ENCODE measurements around the gene SLC17A9. TPM values are rescaled to one million over a fixed set of nuclear protein-coding genes. Genes with fewer than 3 reads are reported as not detected.

SLC17A9 gene
- total and polyA plus RNA-seq, 7 experiments from 2014 or later = 0.44 to 12.6 (median 3.5) TPM

- Histone ChIP-seq H3K9me3 (ENCODE audit: control insufficient read depth in 2 of 3, low read length in 3 of 3) (no peaks in the 10 kb centered on the region), H3K27me3 (ENCODE audit: control insufficient read depth in 2 of 2, insufficient read depth in 2 of 2, low read length in 2 of 2) (no peaks in the 10 kb centered on the region), H3K27ac (ENCODE audit: low read depth, low read length) (no peak overlapping the region), H3K4me1 (ENCODE audit: control insufficient read depth in 2 of 2, insufficient read depth in 2 of 2, low read length in 2 of 2) (no peaks in the 10 kb centered on the region), H3K4me3 (ENCODE audit: low read length) (no peak overlapping the region), H3K36me3 (ENCODE audit: control insufficient read depth in 2 of 3, insufficient read depth in 3 of 3, low read length in 3 of 3) (peaks cover 12 to 88% (median 19%) of the 10 kb centered on the region in 3 experiments)
- DNase-seq = no peak
- no peaks in the 10 kb centered on the region for H3K27me3 Mint-ChIP-seq
- H3K4me3 Mint-ChIP-seq = no peak overlapping the region
- H3K4me1 Mint-ChIP-seq = peaks cover 11 to 37% (median 26%) of the 10 kb centered on the region in 7 donors
- H3K36me3 Mint-ChIP-seq = peaks cover 23 to 62% (median 41%) of the 10 kb centered on the region in 5 donors
- POLR2A ChIA-PET = interaction anchor here (0.6 kb wide), 1 partner anchor 8 kb away, joined by 3 read pairs; no protein-coding TSS in a partner anchor
- intact Hi-C loops (cut with micrococcal nuclease) = no loop called here
- H3K9me3 Mint-ChIP-seq = peaks cover 0 to 3% (median 0%) of the 10 kb centered on the region in 11 donors
- no peak for ATAC-seq
- no peak overlapping the region for H3K27ac Mint-ChIP-seq
- CTCF ChIA-PET = no interaction called here
Observed at GRCh38 chr20:62945771-62946339, 6.7 kb upstream of the SLC17A9 start.

GRCh38 chr20:62946918-62947317 is 5.6 kb upstream of the SLC17A9 start:
- ChIA-PET POLR2A (no interaction called here), CTCF (no interaction called here)
- Histone ChIP-seq H3K27me3 (ENCODE audit: control insufficient read depth in 2 of 2, insufficient read depth in 2 of 2, low read length in 2 of 2) (no peaks in the 10 kb centered on the region), H3K36me3 (ENCODE audit: control insufficient read depth in 2 of 3, insufficient read depth in 3 of 3, low read length in 3 of 3) (peaks cover 12 to 80% (median 19%) of the 10 kb centered on the region in 3 experiments), H3K27ac (ENCODE audit: low read depth, low read length) (no peak overlapping the region), H3K9me3 (ENCODE audit: control insufficient read depth in 2 of 3, low read length in 3 of 3) (no peaks in the 10 kb centered on the region), H3K4me3 (ENCODE audit: low read length) (no peak overlapping the region), H3K4me1 (ENCODE audit: control insufficient read depth in 2 of 2, insufficient read depth in 2 of 2, low read length in 2 of 2) (peaks cover 0 to 5% of the 10 kb centered on the region in 2 donors)
- DNase-seq = no peak
- Mint-ChIP-seq H3K27me3 (no peaks in the 10 kb centered on the region), H3K9me3 (peaks cover 0 to 3% (median 0%) of the 10 kb centered on the region in 11 donors), H3K4me3 (no peak overlapping the region), H3K4me1 (peaks cover 8 to 32% (median 20%) of the 10 kb centered on the region in 7 donors), H3K36me3 (peaks cover 16 to 56% (median 33%) of the 10 kb centered on the region in 5 donors), H3K27ac (peak overlapping the region in 1 of 9 donors; percentile 47)
- ATAC-seq = no peak
- intact Hi-C loops (cut with micrococcal nuclease) = no loop called here

- H3K4me1 Mint-ChIP-seq = peaks cover 10 to 28% (median 20%) of the 10 kb centered on the region in 7 donors
- POLR2A ChIA-PET = interaction anchor here (0.6 to 1.1 kb wide), 2 partner anchors 29 to 562 kb away, joined by 5 read pairs; no protein-coding TSS in a partner anchor
- Histone ChIP-seq H3K4me1 (ENCODE audit: control insufficient read depth in 2 of 2, insufficient read depth in 2 of 2, low read length in 2 of 2) (peaks cover 0 to 12% of the 10 kb centered on the region in 2 donors), H3K36me3 (ENCODE audit: control insufficient read depth in 2 of 3, insufficient read depth in 3 of 3, low read length in 3 of 3) (peaks cover 12 to 76% (median 19%) of the 10 kb centered on the region in 3 experiments), H3K27me3 (ENCODE audit: control insufficient read depth in 2 of 2, insufficient read depth in 2 of 2, low read length in 2 of 2) (no peaks in the 10 kb centered on the region), H3K9me3 (ENCODE audit: control insufficient read depth in 2 of 3, low read length in 3 of 3) (no peaks in the 10 kb centered on the region), H3K4me3 (ENCODE audit: low read length) (no peak overlapping the region), H3K27ac (ENCODE audit: low read depth, low read length) (no peak overlapping the region)
- H3K4me3 Mint-ChIP-seq = no peak overlapping the region
- peak overlapping the region in 2 of 9 donors; percentile 12 to 47 for H3K27ac Mint-ChIP-seq
- peaks cover 0 to 3% (median 0%) of the 10 kb centered on the region in 11 donors for H3K9me3 Mint-ChIP-seq
- no peaks in the 10 kb centered on the region for H3K27me3 Mint-ChIP-seq
- peaks cover 16 to 56% (median 32%) of the 10 kb centered on the region in 5 donors for H3K36me3 Mint-ChIP-seq
- CTCF ChIA-PET = interaction anchor here (0.7 kb wide), 1 partner anchor 45 kb away, joined by 3 read pairs; no protein-coding TSS in a partner anchor
- no peak for ATAC-seq
- intact Hi-C loops (cut with micrococcal nuclease) = no loop called here
- no peak for DNase-seq
Observed at GRCh38 chr20:62947532-62948300, 4.8 kb upstream of the SLC17A9 start.

GRCh38 chr20:62949153-62949821 is 3.2 kb upstream of the SLC17A9 start:
- ATAC-seq (no peak), DNase-seq (no peak)
- H3K27ac Mint-ChIP-seq = peak overlapping the region in 2 of 9 donors; percentile 61 to 71
- no peak overlapping the region for H3K4me3 Mint-ChIP-seq
- H3K27ac ChIP-seq (ENCODE audit: low read depth, low read length) = no peak overlapping the region
- H3K27me3 Mint-ChIP-seq = no peaks in the 10 kb centered on the region
- peaks cover 15 to 53% (median 29%) of the 10 kb centered on the region in 5 donors for H3K36me3 Mint-ChIP-seq
- no peak overlapping the region for H3K4me3 ChIP-seq (ENCODE audit: low read length)
- CTCF ChIA-PET = interaction anchor here (0.8 to 1.4 kb wide), 2 partner anchors 22 to 94 kb away, joined by 3 read pairs; no protein-coding TSS in a partner anchor
- peaks cover 13 to 37% (median 28%) of the 10 kb centered on the region in 7 donors for H3K4me1 Mint-ChIP-seq
- peaks cover 6 to 60% (median 14%) of the 10 kb centered on the region in 3 experiments for H3K36me3 ChIP-seq (ENCODE audit: control insufficient read depth in 2 of 3, insufficient read depth in 3 of 3, low read length in 3 of 3)
- peaks cover 13 to 26% of the 10 kb centered on the region in 2 donors for H3K4me1 ChIP-seq (ENCODE audit: control insufficient read depth in 2 of 2, insufficient read depth in 2 of 2, low read length in 2 of 2)
- intact Hi-C loops (cut with micrococcal nuclease) = no loop called here
- H3K9me3 ChIP-seq (ENCODE audit: control insufficient read depth in 2 of 3, low read length in 3 of 3) = no peaks in the 10 kb centered on the region
- POLR2A ChIA-PET = interaction anchor here (0.7 to 1.9 kb wide), 7 partner anchors 12 to 45 kb away, joined by 3 to 9 read pairs (median 3); partner anchors contain the start of gene GID8
- H3K9me3 Mint-ChIP-seq = peaks cover 0 to 3% (median 0%) of the 10 kb centered on the region in 11 donors
- H3K27me3 ChIP-seq (ENCODE audit: control insufficient read depth in 2 of 2, insufficient read depth in 2 of 2, low read length in 2 of 2) = no peaks in the 10 kb centered on the region

GRCh38 chr20:62949962-62950361 is 2.5 kb upstream of the SLC17A9 start:
- DNase-seq = no peak
- Histone ChIP-seq H3K27me3 (ENCODE audit: control insufficient read depth in 2 of 2, insufficient read depth in 2 of 2, low read length in 2 of 2) (no peaks in the 10 kb centered on the region), H3K4me3 (ENCODE audit: low read length) (no peak overlapping the region), H3K4me1 (ENCODE audit: control insufficient read depth in 2 of 2, insufficient read depth in 2 of 2, low read length in 2 of 2) (peaks cover 13 to 32% of the 10 kb centered on the region in 2 donors), H3K27ac (ENCODE audit: low read depth, low read length) (no peak overlapping the region), H3K36me3 (ENCODE audit: control insufficient read depth in 2 of 3, insufficient read depth in 3 of 3, low read length in 3 of 3) (peaks cover 6 to 53% (median 9%) of the 10 kb centered on the region in 3 experiments), H3K9me3 (ENCODE audit: control insufficient read depth in 2 of 3, low read length in 3 of 3) (no peaks in the 10 kb centered on the region)
- peaks cover 0 to 3% (median 0%) of the 10 kb centered on the region in 11 donors for H3K9me3 Mint-ChIP-seq
- no peak for ATAC-seq
- H3K4me3 Mint-ChIP-seq = peak overlapping the region in 1 of 10 donors; percentile 20
- ChIA-PET POLR2A (interaction anchor here (0.8 to 1.9 kb wide), 5 partner anchors 12 to 44 kb away, joined by 3 to 9 read pairs (median 4); partner anchors contain the start of gene GID8), CTCF (interaction anchor here (1.4 kb wide), 1 partner anchor 95 kb away, joined by 3 read pairs; no protein-coding TSS in a partner anchor)
- intact Hi-C loops (cut with micrococcal nuclease) = loop anchor here in 1 of 2 donors (5.0 to 10.0 kb wide), 2 partner anchors 33 to 155 kb away; no protein-coding TSS in a partner anchor
- H3K36me3 Mint-ChIP-seq = peaks cover 12 to 46% (median 27%) of the 10 kb centered on the region in 5 donors
- peak overlapping the region in 3 of 9 donors; percentile 34 to 71 (median 61) for H3K27ac Mint-ChIP-seq
- H3K27me3 Mint-ChIP-seq = no peaks in the 10 kb centered on the region
- H3K4me1 Mint-ChIP-seq = peaks cover 11 to 43% (median 33%) of the 10 kb centered on the region in 7 donors

GRCh38 chr20:62950741-62951140 is 1.8 kb upstream of the SLC17A9 start:
- H3K27me3 Mint-ChIP-seq = no peaks in the 10 kb centered on the region
- H3K4me3 Mint-ChIP-seq = no peak overlapping the region
- ATAC-seq (no peak), DNase-seq (no peak)
- no peak overlapping the region for H3K27ac ChIP-seq (ENCODE audit: low read depth, low read length)
- H3K9me3 Mint-ChIP-seq = peaks cover 0 to 3% (median 0%) of the 10 kb centered on the region in 11 donors
- H3K27me3 ChIP-seq (ENCODE audit: control insufficient read depth in 2 of 2, insufficient read depth in 2 of 2, low read length in 2 of 2) = no peaks in the 10 kb centered on the region
- no peaks in the 10 kb centered on the region for H3K9me3 ChIP-seq (ENCODE audit: control insufficient read depth in 2 of 3, low read length in 3 of 3)
- H3K36me3 ChIP-seq (ENCODE audit: control insufficient read depth in 2 of 3, insufficient read depth in 3 of 3, low read length in 3 of 3) = peaks cover 6 to 46% (median 9%) of the 10 kb centered on the region in 3 experiments
- POLR2A ChIA-PET = interaction anchor here (1.3 to 1.4 kb wide), 2 partner anchors 23 to 24 kb away, joined by 3 to 5 read pairs; no protein-coding TSS in a partner anchor
- peaks cover 11 to 45% (median 33%) of the 10 kb centered on the region in 7 donors for H3K4me1 Mint-ChIP-seq
- H3K4me1 ChIP-seq (ENCODE audit: control insufficient read depth in 2 of 2, insufficient read depth in 2 of 2, low read length in 2 of 2) = peaks cover 13 to 32% of the 10 kb centered on the region in 2 donors
- CTCF ChIA-PET = interaction anchor here (0.6 kb wide), 1 partner anchor 32 kb away, joined by 3 read pairs; no protein-coding TSS in a partner anchor
- peaks cover 12 to 43% (median 27%) of the 10 kb centered on the region in 5 donors for H3K36me3 Mint-ChIP-seq
- intact Hi-C loops (cut with micrococcal nuclease) = loop anchor here in 1 of 2 donors (5.0 to 10.0 kb wide), 2 partner anchors 33 to 154 kb away; no protein-coding TSS in a partner anchor
- H3K4me3 ChIP-seq (ENCODE audit: low read length) = no peak overlapping the region
- peak overlapping the region in 5 of 9 donors; percentile 13 to 81 (median 56) for H3K27ac Mint-ChIP-seq
